Endometrial microvascular endothelial cells (primary cell): Measurements from ENCODE around the gene SCYGR5. TPM values are rescaled to one million over a fixed set of nuclear protein-coding genes. Genes with fewer than 3 reads are reported as not detected.
"Not testable (repeated sequence)": the region's sequence is repeated elsewhere in the genome, so short reads cannot be mapped to it uniquely, and the experiment has no call there.

Experiments used
- in situ Hi-C: cut with HindIII; loops from 2 replicates; pipeline ENCODE4 v1.10.0; 2017; ENCODE audit warnings: low sequenced_read_pairs, low pct_unique_long_range_greater_than_20kb; ENCODE audit errors: inconsistent ontology term
- total RNA-seq: library from RNA; depleted of rRNA; stranded (reverse); fragments of >200 nt; gene quantifications from one replicate; pipeline ENCODE4 v1.2.3, GENCODE V29; 2015; ENCODE audit errors: inconsistent ontology term

SCYGR5 gene, protein sequence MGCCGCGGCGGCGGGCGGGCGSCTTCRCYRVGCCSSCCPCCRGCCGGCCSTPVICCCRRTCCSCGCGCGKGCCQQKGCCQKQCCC
- not detected for total RNA-seq

DNA sequence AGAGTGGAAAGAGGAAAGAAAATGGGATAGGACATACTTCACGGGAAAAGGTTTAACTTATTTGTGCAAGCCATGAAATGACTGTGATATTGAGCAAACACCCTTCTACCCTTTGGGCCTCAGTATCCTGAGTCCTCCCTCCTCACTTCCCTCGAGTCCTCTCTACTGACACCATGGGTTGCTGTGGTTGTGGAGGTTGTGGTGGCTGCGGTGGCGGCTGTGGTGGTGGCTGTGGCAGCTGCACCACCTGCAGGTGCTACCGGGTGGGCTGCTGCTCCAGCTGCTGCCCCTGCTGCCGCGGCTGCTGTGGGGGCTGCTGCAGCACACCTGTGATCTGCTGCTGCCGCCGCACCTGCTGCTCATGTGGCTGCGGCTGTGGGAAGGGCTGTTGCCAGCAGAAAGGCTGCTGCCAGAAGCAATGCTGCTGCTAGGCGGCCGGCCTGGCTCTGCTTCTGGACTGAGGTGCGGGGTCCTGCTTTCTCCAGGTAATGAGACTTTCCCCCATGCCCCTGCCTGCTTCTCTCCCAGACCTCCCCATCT is at the start of gene SCYGR5:
TSS of gene SCYGR5 (plus strand) at position 174 of the 540 bp plus-strand sequence. CDS start at position 174, 0 bp downstream.
- in situ Hi-C loops: not testable (repeated sequence)

DNA sequence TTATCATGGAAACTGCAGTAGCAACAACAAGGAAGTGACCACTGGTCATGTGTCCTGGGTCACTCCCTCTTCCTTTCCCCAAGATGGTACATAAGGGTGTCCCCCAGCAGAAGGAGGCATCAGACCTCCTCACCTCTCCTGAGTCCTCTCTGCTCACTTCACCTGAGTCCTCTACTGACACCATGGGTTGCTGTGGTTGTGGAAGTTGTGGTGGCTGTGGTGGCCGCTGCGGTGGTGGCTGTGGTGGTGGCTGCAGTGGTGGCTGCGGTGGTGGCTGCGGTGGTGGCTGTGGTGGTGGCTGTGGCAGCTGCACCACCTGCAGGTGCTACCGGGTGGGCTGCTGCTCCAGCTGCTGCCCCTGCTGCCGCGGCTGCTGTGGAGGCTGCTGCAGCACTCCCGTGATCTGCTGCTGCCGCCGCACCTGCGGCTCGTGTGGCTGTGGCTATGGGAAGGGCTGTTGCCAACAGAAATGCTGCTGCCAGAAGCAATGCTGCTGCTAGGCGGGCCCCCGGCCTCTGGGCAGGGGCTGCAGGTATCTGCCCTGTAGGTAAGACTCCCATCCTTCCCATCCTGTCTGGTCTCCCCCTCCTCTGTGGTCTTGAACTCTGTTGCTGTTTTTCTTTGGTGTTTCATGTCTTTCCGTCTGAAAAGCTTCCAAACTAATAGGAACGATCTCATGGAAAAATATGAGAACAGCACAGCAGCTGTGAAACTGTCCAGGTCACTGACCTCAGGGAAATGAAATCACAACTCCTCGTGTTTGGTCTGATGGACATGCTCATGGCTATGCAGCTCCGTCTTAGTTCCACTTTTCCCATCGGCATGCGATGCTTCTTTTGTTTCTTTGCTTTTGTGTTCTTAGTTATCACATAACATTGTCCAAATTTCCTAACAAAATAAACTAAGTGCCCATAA is 49.0 kb upstream of the SCYGR5 start, which contains the start of gene SCYGR4:
TSS of gene SCYGR4 (plus strand) at position 183 of the 915 bp plus-strand sequence. CDS start at position 183, 0 bp downstream.
- in situ Hi-C loops: no loop called here

DNA sequence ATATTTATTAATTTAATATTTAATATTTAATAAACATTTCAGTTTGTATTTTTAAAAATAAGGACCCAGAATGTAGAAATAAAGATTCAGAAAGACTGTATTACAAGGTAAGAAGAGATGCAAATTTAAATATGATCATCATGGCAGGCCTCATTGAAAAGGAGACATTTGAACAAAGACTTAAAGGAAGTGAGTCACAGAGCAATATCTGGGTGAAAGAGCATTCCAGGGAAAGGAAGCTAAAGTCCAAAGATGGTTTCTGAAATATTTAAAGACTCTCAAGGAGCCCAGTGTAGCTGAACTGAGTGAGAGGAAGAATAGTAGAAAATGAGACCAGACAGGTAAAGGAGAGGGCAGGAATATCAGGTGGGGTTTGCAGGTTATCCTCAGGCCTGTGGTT is 43.4 kb upstream of the SCYGR5 start:
- in situ Hi-C loops: no loop called here

DNA sequence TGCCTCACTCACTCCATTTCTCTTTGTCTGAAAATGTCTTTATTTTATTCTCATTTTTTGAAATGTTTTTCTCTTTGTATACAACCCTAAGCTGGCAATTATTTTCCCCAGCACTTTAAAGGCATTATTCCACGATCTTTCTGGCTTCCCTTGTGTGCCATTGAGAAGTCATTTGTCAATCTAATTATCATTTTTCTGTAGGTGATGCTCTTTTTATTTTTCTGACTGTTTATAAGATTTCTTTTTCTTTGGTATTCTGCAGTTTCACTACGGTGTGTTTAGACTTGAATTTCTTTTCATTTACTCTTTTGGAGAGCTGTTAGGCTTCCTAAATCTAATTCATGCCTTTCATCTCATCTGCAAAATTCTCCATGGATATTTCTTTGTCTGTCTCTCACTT is 41.2 kb upstream of the SCYGR5 start:
- in situ Hi-C loops: no loop called here

DNA sequence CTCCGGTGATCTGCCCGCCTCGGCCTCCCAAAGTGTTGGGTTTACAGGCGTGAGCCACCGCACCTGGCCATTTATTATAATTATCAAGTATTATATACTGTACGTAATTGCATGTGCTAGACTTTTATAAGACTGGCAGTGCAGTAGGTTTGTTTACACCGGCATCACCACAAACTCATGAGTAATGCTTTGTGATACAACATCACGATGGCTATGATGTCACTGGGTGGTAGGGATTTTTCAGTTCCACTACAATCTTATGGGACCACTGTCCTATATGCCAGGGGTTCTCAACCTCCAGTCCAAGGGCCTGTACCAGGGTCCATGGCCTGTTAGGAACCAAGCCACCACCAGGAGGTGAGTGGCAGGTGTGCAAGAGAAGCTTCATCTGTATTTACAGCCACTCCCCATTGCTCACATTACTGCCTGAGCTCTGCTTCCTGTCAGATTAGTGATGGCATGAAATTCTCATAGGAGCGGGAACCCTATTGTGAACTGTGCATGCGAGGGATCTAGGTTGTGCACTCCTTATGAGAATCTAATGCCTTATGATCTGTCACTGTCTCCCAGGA is 39.9 kb upstream of the SCYGR5 start:
- in situ Hi-C loops: no loop called here

DNA sequence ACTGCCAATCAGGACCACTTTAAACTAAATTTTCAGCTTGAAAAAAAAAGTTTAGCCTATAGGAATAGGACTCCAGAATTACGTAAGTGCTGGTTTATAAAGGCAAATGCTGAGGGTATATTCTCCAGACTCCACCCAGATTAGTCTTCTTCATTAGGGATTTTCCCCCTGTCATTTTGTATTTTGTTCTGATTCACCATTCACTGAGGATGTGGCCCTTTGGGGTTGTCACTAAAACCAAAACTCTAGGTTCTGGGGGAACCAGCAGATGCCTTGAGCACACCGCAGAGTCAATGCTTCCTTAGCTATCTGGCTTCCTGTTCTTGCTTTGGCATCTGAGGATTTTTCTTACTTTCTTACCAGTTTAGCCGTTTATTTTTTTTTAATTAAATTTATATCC is 38.8 kb upstream of the SCYGR5 start:
- in situ Hi-C loops: no loop called here

DNA sequence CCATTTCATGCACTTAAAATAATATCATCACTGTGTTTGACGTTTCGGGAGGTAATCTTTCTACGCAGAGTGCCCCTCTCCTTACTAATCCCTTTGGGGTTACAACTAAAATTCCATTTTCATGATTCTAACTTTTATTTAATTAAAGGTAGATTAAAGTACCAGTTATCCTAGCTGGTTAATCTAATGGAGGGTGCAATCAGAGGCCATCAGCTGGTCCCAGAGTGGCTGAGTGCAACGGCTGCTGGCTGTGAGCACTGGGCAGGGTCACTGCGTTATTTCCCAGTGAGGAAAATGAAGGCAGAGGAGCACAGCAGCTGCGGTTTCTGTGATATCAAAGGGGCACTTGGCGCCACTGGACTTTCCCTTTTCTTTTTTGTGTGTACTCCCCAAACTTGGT is 37.2 kb upstream of the SCYGR5 start:
- in situ Hi-C loops: no loop called here

DNA sequence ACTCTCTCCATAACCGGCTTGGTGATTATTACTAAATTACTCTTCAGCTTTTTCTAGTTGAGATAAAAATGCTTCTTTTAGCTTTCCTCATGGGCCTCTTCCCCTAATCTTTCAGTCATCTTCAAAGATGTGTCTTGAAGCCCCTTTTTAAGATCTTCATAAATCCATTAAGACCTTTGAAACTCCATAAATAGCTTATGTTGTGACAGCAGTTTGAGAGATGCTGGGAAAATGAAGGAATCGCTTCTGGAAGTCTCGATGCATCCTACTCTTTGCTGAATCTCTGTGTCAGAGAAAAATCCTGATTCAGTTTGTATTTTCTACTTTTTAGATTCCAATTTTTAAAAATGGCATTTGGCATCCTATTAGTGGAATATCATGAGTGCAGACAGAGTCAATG is 36.3 kb upstream of the SCYGR5 start:
- in situ Hi-C loops: no loop called here

DNA sequence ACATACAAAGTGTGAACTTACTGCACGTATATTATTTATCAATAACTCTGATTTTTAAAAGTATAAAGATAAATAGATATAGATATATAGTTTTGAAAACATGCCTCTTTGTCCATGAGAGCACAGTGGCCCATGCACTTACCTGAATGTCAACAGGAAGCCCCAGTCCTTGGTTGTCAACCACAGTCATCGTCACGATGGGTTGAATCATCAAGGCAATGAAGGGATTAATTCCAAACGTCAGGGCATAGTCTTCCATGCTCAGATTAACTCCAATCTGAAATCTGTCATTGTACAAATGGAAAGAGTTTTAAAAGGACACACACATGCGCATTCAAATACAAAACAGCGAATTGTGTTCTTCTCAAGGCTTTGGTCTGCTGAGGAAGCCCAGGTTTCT is 33.8 kb upstream of the SCYGR5 start:
- in situ Hi-C loops: no loop called here

DNA sequence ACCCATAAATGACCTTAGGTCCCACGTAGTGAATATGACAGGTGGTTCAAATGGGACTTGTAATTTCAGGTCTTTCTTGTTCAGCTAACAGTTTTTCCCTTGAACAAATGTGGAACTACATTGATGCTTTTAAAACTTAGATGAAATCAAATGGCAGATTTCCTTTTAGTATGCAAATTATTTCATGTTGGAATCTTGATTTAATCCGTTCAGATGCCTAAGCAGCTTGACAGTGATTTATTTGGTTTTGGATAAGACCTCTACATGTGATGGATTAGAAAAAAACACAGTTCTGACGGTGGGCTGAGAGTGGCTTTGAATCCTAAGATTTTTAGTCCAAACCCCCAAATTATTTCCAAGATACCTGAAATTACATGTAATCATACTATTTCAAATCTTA is 32.4 kb upstream of the SCYGR5 start:
- in situ Hi-C loops: no loop called here

DNA sequence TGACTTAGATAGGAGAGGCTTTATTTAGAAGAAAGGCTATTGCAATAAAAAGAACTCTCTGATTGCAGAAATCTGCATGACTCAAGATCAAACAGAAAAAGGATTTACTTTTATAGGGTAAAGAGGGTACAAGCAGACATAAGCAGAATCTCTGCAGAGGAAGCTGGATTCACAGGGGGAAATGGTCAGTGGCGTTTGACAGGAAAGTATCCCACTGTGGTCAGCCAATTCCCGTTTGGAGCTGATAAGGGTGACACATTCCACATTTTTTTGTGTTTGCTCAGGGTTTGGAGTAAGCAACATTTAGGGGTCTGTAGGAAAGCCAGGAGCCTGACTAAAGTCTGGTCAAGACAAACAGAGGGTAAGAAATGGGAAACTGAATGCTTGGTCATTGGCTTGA is 23.9 kb upstream of the SCYGR5 start:
- in situ Hi-C loops: no loop called here

DNA sequence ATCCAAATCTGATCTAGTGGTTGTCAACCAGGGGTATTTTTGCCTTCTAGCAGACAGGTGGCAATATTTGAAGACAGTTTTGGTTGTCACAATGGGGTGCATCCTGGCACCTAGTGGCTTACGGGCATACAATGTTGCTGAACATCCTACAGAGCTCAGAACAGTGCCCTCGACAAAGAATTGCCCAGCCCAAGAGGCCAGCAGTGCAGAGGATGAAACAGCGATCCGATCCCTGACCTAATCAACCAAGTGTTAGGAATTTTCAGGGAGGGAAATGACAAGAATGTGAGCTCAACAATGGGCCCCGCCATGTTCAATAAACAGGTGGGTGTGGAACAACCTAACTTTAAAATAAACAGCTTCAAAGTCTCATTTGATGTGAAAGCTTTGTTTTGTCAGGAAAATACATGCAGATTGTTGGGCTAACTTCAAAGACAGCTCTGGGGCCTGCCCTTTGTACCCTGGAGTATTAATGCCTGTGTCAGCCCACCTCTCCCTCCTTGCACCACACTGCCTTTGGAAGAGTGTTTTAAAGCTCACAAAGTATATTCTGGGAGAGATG is 22.5 kb upstream of the SCYGR5 start:
- in situ Hi-C loops: no loop called here

DNA sequence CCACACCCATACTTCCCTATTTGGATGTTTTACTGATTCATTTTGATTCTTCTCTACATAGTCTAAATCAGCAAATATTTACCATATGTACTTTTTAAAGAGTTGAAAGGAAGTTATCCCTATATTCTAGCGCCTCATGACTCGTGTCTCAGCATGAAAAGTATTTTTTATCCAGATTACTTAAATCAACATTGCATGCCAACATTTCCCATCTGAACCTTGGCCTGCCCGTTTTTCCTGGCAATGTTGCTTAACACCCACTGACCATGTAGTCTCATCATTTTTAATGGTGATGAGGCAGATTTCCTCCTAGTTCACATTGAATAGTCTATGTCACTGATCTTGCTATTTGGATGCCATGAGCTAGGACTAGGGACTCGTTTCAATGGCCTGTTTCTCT is 13.2 kb upstream of the SCYGR5 start:
- in situ Hi-C loops: no loop called here

DNA sequence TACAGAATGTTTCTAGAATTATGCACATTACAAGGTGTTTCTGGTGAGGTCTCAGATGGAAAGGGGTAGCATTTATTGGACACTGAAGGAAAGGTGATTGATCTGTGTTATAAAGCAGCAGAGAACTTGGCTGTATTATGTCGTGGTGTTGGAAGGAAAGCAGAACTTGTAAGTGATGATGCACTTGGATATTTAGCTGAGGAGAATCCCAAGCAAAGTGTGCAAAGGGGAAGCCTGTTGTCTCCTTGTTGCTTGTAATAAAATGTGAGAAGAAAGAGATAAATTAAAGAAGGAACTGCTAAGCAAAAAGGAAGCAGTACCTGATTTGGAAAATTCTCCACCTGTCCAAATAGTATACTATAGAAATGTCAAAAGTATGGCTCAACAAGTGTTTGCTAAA is 12.2 kb upstream of the SCYGR5 start:
- in situ Hi-C loops: no loop called here

DNA sequence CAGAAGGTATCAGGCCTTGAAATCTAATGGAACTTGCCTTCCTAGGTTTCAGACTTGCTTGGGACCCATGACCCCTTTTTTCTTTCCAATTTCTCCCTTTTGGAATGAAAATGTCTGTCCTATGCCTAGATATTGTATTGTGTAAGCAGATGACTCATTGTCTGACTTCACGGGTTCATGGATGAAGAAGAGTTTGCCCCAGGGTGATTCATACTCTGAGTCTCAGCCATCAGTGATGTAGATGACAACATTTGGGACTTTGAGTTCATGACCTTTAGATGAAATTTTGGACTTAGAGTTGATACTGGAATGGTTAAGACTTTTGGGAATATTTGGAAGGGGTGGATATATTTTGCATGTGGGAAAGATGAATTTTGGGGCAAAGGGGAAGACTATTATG is 11.2 kb upstream of the SCYGR5 start:
- in situ Hi-C loops: no loop called here

DNA sequence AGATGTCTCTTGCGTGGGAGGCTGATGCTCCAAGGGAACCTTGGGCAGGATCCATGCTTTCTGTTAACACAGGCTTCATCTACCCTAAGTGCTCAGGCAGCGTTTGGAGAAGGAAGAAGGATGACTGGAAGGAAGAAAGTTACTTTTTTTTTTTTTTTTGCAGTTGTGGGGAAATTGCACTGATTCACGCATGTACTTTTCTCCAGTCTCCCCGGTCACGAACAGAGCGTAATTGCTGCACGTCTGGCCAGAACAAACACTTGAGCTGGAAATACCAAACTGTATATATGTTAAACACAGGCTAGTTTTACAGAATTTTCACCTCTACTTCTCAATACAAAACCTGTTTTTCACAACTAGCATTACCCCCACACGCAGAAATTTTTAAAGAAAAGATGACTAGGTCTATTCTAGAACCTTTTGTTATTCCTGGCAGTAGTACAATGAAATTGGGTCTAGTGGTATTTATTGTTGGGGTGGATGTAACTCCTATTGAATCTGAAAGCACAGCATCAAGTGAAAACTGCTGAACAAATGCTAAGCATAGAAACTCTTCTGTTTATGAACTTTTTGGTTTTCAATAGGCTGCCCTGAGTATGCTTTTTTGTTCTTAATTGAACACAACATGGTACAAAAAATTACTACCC is 9.3 kb upstream of the SCYGR5 start:
- in situ Hi-C loops: no loop called here

DNA sequence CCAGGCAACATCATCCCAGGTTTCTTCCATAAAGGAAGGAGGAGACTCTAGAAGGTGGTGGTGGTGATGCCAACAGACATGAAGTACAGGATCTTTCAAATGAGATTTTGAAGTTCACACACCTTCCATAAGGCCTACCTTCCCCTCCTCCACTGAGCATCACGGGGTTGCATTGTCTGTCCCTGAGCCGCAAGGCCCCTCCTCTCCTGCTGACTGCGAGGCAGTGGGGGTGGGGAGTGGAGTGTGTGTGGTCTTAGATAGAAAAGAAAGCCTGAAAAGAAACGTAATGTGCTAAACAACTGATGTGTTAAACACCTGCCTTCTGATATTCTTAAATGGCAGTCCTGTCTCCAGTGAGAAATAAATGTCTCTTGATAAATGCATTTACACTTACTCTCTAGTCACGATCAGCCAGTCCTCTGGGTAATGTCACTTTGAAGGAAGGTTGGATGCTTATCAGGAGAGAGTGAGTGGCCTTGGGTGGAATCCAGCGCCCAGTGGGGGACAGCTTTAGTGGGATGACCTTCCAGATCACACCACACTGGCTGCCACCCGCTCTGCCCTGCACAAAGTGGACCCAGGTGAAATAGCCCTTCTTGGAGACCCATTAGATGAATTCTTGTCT is 5.5 kb upstream of the SCYGR5 start:
- in situ Hi-C loops: no loop called here

DNA sequence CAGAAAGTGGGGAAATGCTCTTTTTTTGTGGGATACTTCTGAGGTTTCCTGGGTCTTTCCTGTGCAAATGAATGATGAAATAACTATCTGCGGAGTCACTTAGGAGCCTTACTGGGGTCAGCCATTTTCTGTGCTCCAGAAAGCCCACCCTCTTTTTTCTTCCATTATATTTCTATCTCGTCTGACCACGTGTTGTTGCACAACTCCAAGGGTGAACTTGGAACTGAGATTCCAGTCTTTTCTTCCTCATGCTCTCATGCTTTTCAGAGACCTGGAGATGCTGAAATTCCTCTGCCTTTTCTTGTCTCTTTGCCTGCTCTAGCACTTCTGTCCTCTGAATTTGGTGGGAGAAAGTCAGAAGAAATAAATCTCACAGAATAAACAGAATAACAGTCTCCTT is 4.8 kb upstream of the SCYGR5 start:
- in situ Hi-C loops: no loop called here
